H1 (cell line): ENCODE measurements around the gene OGT. TPM values are rescaled to one million over a fixed set of nuclear protein-coding genes. Genes with fewer than 3 reads are reported as not detected.

Source experiments
- CTCF ChIA-PET: fragments of 300-600 bp; sonication (Branson Sonifier 250); formaldehyde crosslinking; loops from one replicate; lab custom pipeline; 2021; ENCODE audit not compliant: partially characterized antibody; lab: Charles Lee
- POLR2A ChIA-PET: fragments of 300-600 bp; sonication (Branson Sonifier 250); formaldehyde crosslinking; loops from one replicate; lab custom pipeline; 2021; ENCODE audit warnings: inconsistent platforms; ENCODE audit not compliant: partially characterized antibody; lab: Charles Lee
- DNase-seq, 2 experiments: peaks; one replicate each; pipeline versions ENCODE4 v3.0.0 to v3.0.0-alpha.2; 2010 to 2022; ENCODE audit warnings: low spot score in 2 of 2, low read depth in 1 of 2, mixed read lengths in 1 of 2
- FAIRE-seq: peaks from 2 replicates; lab custom pipeline; 2011; peaks lifted over from hg19 to GRCh38; lab: Jason Lieb, UNC
- H2AFZ ChIP-seq: 2 replicates; pipeline ENCODE4 v1.8.1; 2012; ENCODE audit warnings: low read length, inconsistent platforms
- H2AK5ac ChIP-seq: 2 replicates; pipeline ENCODE4 v1.6.1; 2013; ENCODE audit warnings: low read depth, low read length
- H2BK120ac ChIP-seq: replicated peaks from 2 replicates; pipeline ENCODE3; 2013; ENCODE audit warnings: low read depth, low read length, inconsistent platforms
- H2BK12ac ChIP-seq: 2 replicates; pipeline ENCODE4 v1.6.1; 2013; ENCODE audit warnings: low read depth, low read length
- H2BK15ac ChIP-seq: 2 replicates; pipeline ENCODE4 v1.6.1; 2013; ENCODE audit warnings: low read length
- H2BK20ac ChIP-seq: 2 replicates; pipeline ENCODE4 v1.6.1; 2013; ENCODE audit warnings: low read length
- H2BK5ac ChIP-seq: 2 replicates; pipeline ENCODE4 v1.6.1; 2013; ENCODE audit warnings: low read depth, low read length
- H3K14ac ChIP-seq: 2 replicates; pipeline ENCODE4 v1.6.1; 2013; ENCODE audit warnings: inconsistent platforms; ENCODE audit not compliant: insufficient read length
- H3K18ac ChIP-seq: 2 replicates; pipeline ENCODE4 v1.6.1; 2013; ENCODE audit warnings: low read length; ENCODE audit errors: extremely low read depth
- H3K23ac ChIP-seq: 2 replicates; pipeline ENCODE4 v1.6.1; 2013; ENCODE audit warnings: inconsistent platforms; ENCODE audit not compliant: insufficient read length
- H3K23me2 ChIP-seq: 2 replicates; pipeline ENCODE4 v1.6.1; 2013; ENCODE audit warnings: low read depth, low read length
- H3K27ac ChIP-seq: 2 replicates; pipeline ENCODE4 v1.6.1; 2011; ENCODE audit warnings: low read depth, low read length, inconsistent platforms
- H3K27me3 ChIP-seq, 4 experiments: replicated peaks in 1 of 4; 1 replicate in 1 of 4; 2 replicates in 3 of 4; pipeline versions ENCODE4 v1.6.1 to v1.8.1; 2011 to 2013; ENCODE audit warnings: low read length in 3 of 4, mild to moderate bottlenecking in 3 of 4, inconsistent platforms in 2 of 4, mixed read lengths in 2 of 4, moderate library complexity in 1 of 4; ENCODE audit not compliant: control insufficient read depth in 3 of 4, insufficient read depth in 3 of 4; ENCODE audit errors: extremely low read depth in 1 of 4
- H3K36me3 ChIP-seq, 4 experiments: 2 replicates each; pipeline versions ENCODE4 v1.6.1 to v1.8.1; 2011 to 2013; ENCODE audit warnings: mild to moderate bottlenecking in 4 of 4, low read length in 3 of 4, moderate library complexity in 2 of 4, control low read depth in 1 of 4, inconsistent platforms in 1 of 4; ENCODE audit not compliant: insufficient read depth in 4 of 4, control insufficient read depth in 2 of 4
- H3K4ac ChIP-seq: replicated peaks from 2 replicates; pipeline ENCODE3; 2013; ENCODE audit warnings: low read length, low read depth, mixed read lengths, inconsistent platforms; ENCODE audit not compliant: insufficient read length
- H3K4me1 ChIP-seq, 4 experiments: replicated peaks in 1 of 4; 1 replicate in 1 of 4; 2 replicates in 3 of 4; pipeline versions ENCODE4 v1.6.1 to v1.8.1; 2011 to 2013; ENCODE audit warnings: low read length in 3 of 4, inconsistent platforms in 2 of 4, mixed read lengths in 1 of 4; ENCODE audit not compliant: insufficient read depth in 4 of 4, control insufficient read depth in 3 of 4
- H3K4me2 ChIP-seq, 2 experiments: 2 replicates each; pipeline versions ENCODE4 v1.6.1 to v1.8.1; 2011 to 2013; ENCODE audit warnings: low read depth in 2 of 2, low read length in 2 of 2, control low read depth in 1 of 2, inconsistent platforms in 1 of 2, mild to moderate bottlenecking in 1 of 2; ENCODE audit not compliant: insufficient read depth in 1 of 2
- H3K4me3 ChIP-seq, 4 experiments: fragments of 200-600, 300-600 bp in 1 of 4; sonication (generic), shearing (Covaris generic), sonication (Bioruptor Twin) in 1 of 4; 2 replicates each; pipeline versions ENCODE4 v1.5.1 to v1.8.1; 2011 to 2016; ENCODE audit warnings: low read length in 4 of 4, low read depth in 3 of 4, control low read depth in 2 of 4, inconsistent platforms in 2 of 4, mild to moderate bottlenecking in 2 of 4, mixed read lengths in 1 of 4, moderate library complexity in 1 of 4; ENCODE audit not compliant: insufficient read depth in 2 of 4; ENCODE audit errors: extremely low read depth in 1 of 4
- H3K56ac ChIP-seq: replicated peaks from 2 replicates; pipeline ENCODE3; 2013; ENCODE audit warnings: low read depth, mild to moderate bottlenecking, mixed read lengths, low read length, inconsistent platforms; ENCODE audit not compliant: insufficient read length
- H3K79me1 ChIP-seq: 2 replicates; pipeline ENCODE4 v1.6.1; 2013; ENCODE audit warnings: low read depth, low read length, control low read depth
- H3K79me2 ChIP-seq, 2 experiments: 2 replicates each; pipeline versions ENCODE4 v1.6.1 to v1.8.1; 2012 to 2013; ENCODE audit warnings: low read length in 2 of 2, mild to moderate bottlenecking in 2 of 2, inconsistent platforms in 1 of 2; ENCODE audit not compliant: insufficient read depth in 2 of 2, control insufficient read depth in 1 of 2
- H3K9ac ChIP-seq, 4 experiments: replicated peaks in 1 of 4; 1 replicate in 1 of 4; 2 replicates in 3 of 4; pipeline versions ENCODE4 v1.6.1 to v1.8.1; 2011 to 2013; ENCODE audit warnings: low read depth in 3 of 4, low read length in 3 of 4, control low read depth in 2 of 4, mild to moderate bottlenecking in 2 of 4, moderate library complexity in 2 of 4, inconsistent platforms in 1 of 4; ENCODE audit errors: extremely low read depth in 1 of 4
- H3K9me3 ChIP-seq, 2 experiments: 2 replicates each; pipeline versions ENCODE4 v1.6.1 to v1.8.1; 2012 to 2013; ENCODE audit warnings: mild to moderate bottlenecking in 2 of 2, moderate library complexity in 2 of 2, control low read depth in 1 of 2, inconsistent platforms in 1 of 2, low read depth in 1 of 2, low read length in 1 of 2, mixed read lengths in 1 of 2; ENCODE audit not compliant: insufficient read depth in 2 of 2
- H4K20me1 ChIP-seq, 2 experiments: replicated peaks in 1 of 2; 2 replicates each; pipeline versions ENCODE3 to v1.8.1; 2011 to 2013; ENCODE audit warnings: inconsistent platforms in 2 of 2, low read length in 2 of 2, mild to moderate bottlenecking in 1 of 2; ENCODE audit not compliant: insufficient read depth in 2 of 2, control insufficient read depth in 1 of 2
- H4K5ac ChIP-seq: 2 replicates; pipeline ENCODE4 v1.6.1; 2013; ENCODE audit warnings: low read length, low read depth, mixed read lengths, inconsistent platforms; ENCODE audit not compliant: insufficient read length
- H4K8ac ChIP-seq: 2 replicates; pipeline ENCODE4 v1.8.0; 2013; ENCODE audit warnings: mild to moderate bottlenecking, moderate library complexity, low read length, inconsistent platforms; ENCODE audit not compliant: insufficient read depth; ENCODE audit errors: extremely low read depth
- H4K91ac ChIP-seq: replicated peaks from 2 replicates; pipeline ENCODE3; 2013; ENCODE audit warnings: low read length, mixed read lengths, inconsistent platforms; ENCODE audit not compliant: insufficient read length
- EZH2 ChIP-seq: fragments of 200-600 bp; sonication (generic); IDR thresholded peaks from 2 replicates; pipeline ENCODE4 v1.7.1; 2012; ENCODE audit warnings: low read depth, mild to moderate bottlenecking, moderate library complexity, low read length, inconsistent platforms; ENCODE audit not compliant: severe bottlenecking
- FOSL1 ChIP-seq: IDR thresholded peaks from 2 replicates; pipeline ENCODE4 v1.6.1; 2011; ENCODE audit warnings: mild to moderate bottlenecking, low read depth, low read length, moderate library complexity; ENCODE audit not compliant: insufficient read depth
- HDAC6 ChIP-seq: IDR thresholded peaks from one replicate; pipeline ENCODE4 v1.7.1; 2012; ENCODE audit warnings: low read depth, mild to moderate bottlenecking, inconsistent platforms, low read length, moderate library complexity
- MAFK ChIP-seq: IDR thresholded peaks from 2 replicates; pipeline ENCODE4 v1.6.1; 2012; ENCODE audit warnings: low read depth, mild to moderate bottlenecking, improper control_type of control experiment, low read length
- POLR2AphosphoS5 ChIP-seq: IDR thresholded peaks from 2 replicates; pipeline ENCODE4 v1.6.1; 2011; ENCODE audit warnings: low read depth, low read length
- RBBP5 ChIP-seq: IDR thresholded peaks from 2 replicates; pipeline ENCODE4 v1.7.1; 2012; ENCODE audit warnings: low read depth, mild to moderate bottlenecking, inconsistent platforms, low read length, moderate library complexity, borderline replicate concordance
- SAP30 ChIP-seq: fragments of 300-600 bp; sonication (generic); IDR thresholded peaks from 2 replicates; pipeline ENCODE4 v1.7.1; 2012; ENCODE audit warnings: low read length, moderate library complexity, mild to moderate bottlenecking, inconsistent platforms; ENCODE audit not compliant: insufficient read depth, insufficient replicate concordance
- WGBS, 2 experiments: shearing (Covaris generic) in 1 of 2; methylation state at CpG; one replicate each; pipeline versions ENCODE4 v1.1.6 to v1.1.7; 2013 to 2015; ENCODE audit warnings: low lambda C conversion rate in 2 of 2, mixed read lengths in 2 of 2, inconsistent platforms in 1 of 2, low coverage in 1 of 2, missing lambda C conversion rate in 1 of 2; ENCODE audit not compliant: insufficient replicate concordance in 2 of 2, insufficient coverage in 1 of 2, insufficient read length in 1 of 2; ENCODE audit errors: extremely low coverage in 1 of 2, missing lambda C conversion rate in 1 of 2; 5-methylcytosine and 5-hydroxymethylcytosine counted together
- polyA plus RNA-seq, 7 experiments: library from polyadenylated mRNA; depleted of rRNA in 3 of 7; stranded (reverse) in 5 of 7; unstranded in 2 of 7; fragments of >200 nt in 5 of 7; fragments of 200-250 nt in 2 of 7; gene quantifications; 1 replicate in 5 of 7; 2 replicates in 1 of 7; 4 replicates in 1 of 7; pipeline versions ENCODE4 v1.2.1 to v1.2.3, GENCODE V29; 2011 to 2013; ENCODE audit warnings: missing spikeins in 2 of 7, mixed read lengths in 2 of 7
- total RNA-seq: library from RNA; stranded (reverse); fragmentation: NEBNext Ultra II Directional; extraction: Animal tissue kit (Norgen Biotek cat#: 25700); gene quantifications from 2 replicates; pipeline ENCODE4 v1.2.1, GENCODE V29; 2021

Gene OGT
- total and polyA plus RNA-seq, 2 of the 8 experiments (the other 6 are each of a cell fraction or from before 2014, with no cell fraction given), result 130 to 169 TPM

GRCh38 chrX:71496476-71496875 lies 36.4 kb upstream of the OGT start:
- no peak overlapping the region for H2BK20ac ChIP-seq
- ChIA-PET CTCF (no interaction called here), POLR2A (no interaction called here)
- no peak overlapping the region for H3K27ac ChIP-seq
- H3K79me1 ChIP-seq, result no peaks in the 10 kb centered on the region
- no peak overlapping the region for H2BK15ac ChIP-seq
- no peak overlapping the region for H4K8ac ChIP-seq
- H2AK5ac ChIP-seq, result no peak overlapping the region
- H2BK120ac ChIP-seq, result no peak overlapping the region
- no peak overlapping the region for H3K9ac ChIP-seq
- 92% methylated on average over 3 of the region's 3 CpGs; no CpG with 5 or more reads in 1 of the 2 experiments for WGBS, 2 experiments
- H3K4me2 ChIP-seq, result no peak overlapping the region
- DNase-seq, result no peak
- H3K18ac ChIP-seq, result no peak overlapping the region
- H3K23me2 ChIP-seq, result no peaks in the 10 kb centered on the region
- H3K9me3 ChIP-seq, result no peaks in the 10 kb centered on the region
- H2BK12ac ChIP-seq, result no peak overlapping the region
- no peaks in the 10 kb centered on the region for H4K20me1 ChIP-seq
- no peak overlapping the region for H3K23ac ChIP-seq
- FAIRE-seq, result no peak
- H3K4me1 ChIP-seq, result no peaks in the 10 kb centered on the region
- no peak overlapping the region for H3K4me3 ChIP-seq
- H3K79me2 ChIP-seq, result no peaks in the 10 kb centered on the region
- no peak overlapping the region for H4K5ac ChIP-seq
- H2AFZ ChIP-seq, result no peak overlapping the region
- H3K36me3 ChIP-seq, result no peaks in the 10 kb centered on the region
- no peak overlapping the region for H3K14ac ChIP-seq
- H3K4ac ChIP-seq, result no peak overlapping the region
- H3K27me3 ChIP-seq, result no peaks in the 10 kb centered on the region
- no peak overlapping the region for H2BK5ac ChIP-seq
- no peak for TF ChIP-seq FOSL1
- TF ChIP-seq POLR2AphosphoS5, result no peak
- no peak for TF ChIP-seq EZH2
- no peak for TF ChIP-seq RBBP5
- TF ChIP-seq MAFK, result no peak
- no peak for TF ChIP-seq HDAC6
- no peak for TF ChIP-seq SAP30
- H3K56ac ChIP-seq, result no peak overlapping the region
- H4K91ac ChIP-seq, result no peak overlapping the region
